A673 (cell line): ENCODE data around the gene STXBP4.

Experiments used
- CTCF ChIP-seq: fragments of 300-800, 200-600 bp; sonication (generic); conservative IDR thresholded peaks from 2 replicates; pipeline ENCODE4 v1.5.1; 2017; ENCODE audit warnings: low read depth, mild to moderate bottlenecking, antibody characterized with exemption, low read length, moderate library complexity, mixed read lengths
- EZH2 ChIP-seq: fragments of 200-600 bp; sonication (generic); IDR thresholded peaks from 2 replicates; pipeline ENCODE4 v1.6.1; 2017; ENCODE audit warnings: borderline replicate concordance, low read depth, mild to moderate bottlenecking, mixed read lengths, antibody characterized with exemption, low read length; ENCODE audit not compliant: poor library complexity, severe bottlenecking

- TF ChIP-seq CTCF (no peak), EZH2 (no peak)
These were observed 222.2 kb downstream of the STXBP4 start for GRCh38 chr17:55190748-55191147.
